Measurements from ENCODE around the gene LTBP3.

DNA sequence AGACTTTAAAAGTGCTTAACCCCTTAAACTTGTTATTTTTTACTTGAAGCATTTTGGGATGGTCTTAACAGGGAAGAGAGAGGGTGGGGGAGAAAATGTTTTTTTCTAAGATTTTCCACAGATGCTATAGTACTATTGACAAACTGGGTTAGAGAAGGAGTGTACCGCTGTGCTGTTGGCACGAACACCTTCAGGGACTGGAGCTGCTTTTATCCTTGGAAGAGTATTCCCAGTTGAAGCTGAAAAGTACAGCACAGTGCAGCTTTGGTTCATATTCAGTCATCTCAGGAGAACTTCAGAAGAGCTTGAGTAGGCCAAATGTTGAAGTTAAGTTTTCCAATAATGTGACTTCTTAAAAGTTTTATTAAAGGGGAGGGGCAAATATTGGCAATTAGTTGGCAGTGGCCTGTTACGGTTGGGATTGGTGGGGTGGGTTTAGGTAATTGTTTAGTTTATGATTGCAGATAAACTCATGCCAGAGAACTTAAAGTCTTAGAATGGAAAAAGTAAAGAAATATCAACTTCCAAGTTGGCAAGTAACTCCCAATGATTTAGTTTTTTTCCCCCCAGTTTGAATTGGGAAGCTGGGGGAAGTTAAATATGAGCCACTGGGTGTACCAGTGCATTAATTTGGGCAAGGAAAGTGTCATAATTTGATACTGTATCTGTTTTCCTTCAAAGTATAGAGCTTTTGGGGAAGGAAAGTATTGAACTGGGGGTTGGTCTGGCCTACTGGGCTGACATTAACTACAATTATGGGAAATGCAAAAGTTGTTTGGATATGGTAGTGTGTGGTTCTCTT lies 56.5 kb downstream of the LTBP3 start:
- TF ChIP-seq, protein P1, sequence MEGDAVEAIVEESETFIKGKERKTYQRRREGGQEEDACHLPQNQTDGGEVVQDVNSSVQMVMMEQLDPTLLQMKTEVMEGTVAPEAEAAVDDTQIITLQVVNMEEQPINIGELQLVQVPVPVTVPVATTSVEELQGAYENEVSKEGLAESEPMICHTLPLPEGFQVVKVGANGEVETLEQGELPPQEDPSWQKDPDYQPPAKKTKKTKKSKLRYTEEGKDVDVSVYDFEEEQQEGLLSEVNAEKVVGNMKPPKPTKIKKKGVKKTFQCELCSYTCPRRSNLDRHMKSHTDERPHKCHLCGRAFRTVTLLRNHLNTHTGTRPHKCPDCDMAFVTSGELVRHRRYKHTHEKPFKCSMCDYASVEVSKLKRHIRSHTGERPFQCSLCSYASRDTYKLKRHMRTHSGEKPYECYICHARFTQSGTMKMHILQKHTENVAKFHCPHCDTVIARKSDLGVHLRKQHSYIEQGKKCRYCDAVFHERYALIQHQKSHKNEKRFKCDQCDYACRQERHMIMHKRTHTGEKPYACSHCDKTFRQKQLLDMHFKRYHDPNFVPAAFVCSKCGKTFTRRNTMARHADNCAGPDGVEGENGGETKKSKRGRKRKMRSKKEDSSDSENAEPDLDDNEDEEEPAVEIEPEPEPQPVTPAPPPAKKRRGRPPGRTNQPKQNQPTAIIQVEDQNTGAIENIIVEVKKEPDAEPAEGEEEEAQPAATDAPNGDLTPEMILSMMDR (IDR thresholded peaks at IDR 0.05; ENCODE audit: poor library complexity) = no peak
- no peak for TF ChIP-seq EZH2 (IDR thresholded peaks at IDR 0.05; ENCODE audit: borderline replicate concordance)
